CD1c-positive myeloid dendritic cell (primary cell): ENCODE data around the gene BBS9.
"Not testable (repeated sequence)": the region's sequence is repeated elsewhere in the genome, so short reads cannot be mapped to it uniquely, and the experiment has no call there.

ENCODE experiments used
- DNase-seq: peaks from one replicate; pipeline ENCODE4 v3.0.0-alpha.2; 2016; ENCODE audit errors: extremely low spot score

The BBS9 gene

GRCh38 chr7:33128990-33129805 is at the start of gene BBS9:
Gene BBS9 (plus strand): TSS chr7:33129564. CDS start chr7:33146253, 16,689 bp downstream.
- DNase-seq: peak; percentile 96

- DNase-seq: no peak
Measured at GRCh38 chr7:33079763-33080690, 49.3 kb upstream of the BBS9 start.

- no peak for DNase-seq
Measured at GRCh38 chr7:33087356-33087755, 42.0 kb upstream of the BBS9 start.

GRCh38 chr7:33087858-33088257 is 41.5 kb upstream of the BBS9 start:
- no peak for DNase-seq

- DNase-seq: no peak
Measured at GRCh38 chr7:33089142-33089541, 40.2 kb upstream of the BBS9 start.

- DNase-seq: no peak
Measured at GRCh38 chr7:33091111-33091531, 38.2 kb upstream of the BBS9 start.

GRCh38 chr7:33091641-33092191 is 37.6 kb upstream of the BBS9 start:
- no peak for DNase-seq

GRCh38 chr7:33093266-33093665 is 36.1 kb upstream of the BBS9 start:
- DNase-seq: no peak

GRCh38 chr7:33094745-33095275 is 34.6 kb upstream of the BBS9 start:
- not testable (repeated sequence) for DNase-seq

GRCh38 chr7:33099154-33099940 is 30.0 kb upstream of the BBS9 start:
- no peak for DNase-seq

- DNase-seq: no peak
Measured at GRCh38 chr7:33100770-33101169, 28.6 kb upstream of the BBS9 start.

GRCh38 chr7:33101906-33102305 is 27.5 kb upstream of the BBS9 start:
- DNase-seq: no peak

GRCh38 chr7:33107136-33108066 is 22.0 kb upstream of the BBS9 start:
- peak; percentile 23 for DNase-seq

- no peak for DNase-seq
Measured at GRCh38 chr7:33108554-33109004, 20.8 kb upstream of the BBS9 start.

GRCh38 chr7:33109005-33109757 is 20.2 kb upstream of the BBS9 start, which contains the start of gene RP9:
Gene RP9 (minus strand): TSS chr7:33109404. CDS start chr7:33109372, 32 bp downstream.
- peak; percentile 92 for DNase-seq

GRCh38 chr7:33109758-33110238 is 19.6 kb upstream of the BBS9 start:
- peak; percentile 26 for DNase-seq

GRCh38 chr7:33111614-33112013 is 17.8 kb upstream of the BBS9 start:
- DNase-seq: no peak

GRCh38 chr7:33114976-33115375 is 14.4 kb upstream of the BBS9 start:
- no peak for DNase-seq

GRCh38 chr7:33118383-33118782 is 11.0 kb upstream of the BBS9 start:
- no peak for DNase-seq
